HepG2 (cell line): ENCODE results near the gene TRIM8. TPM values are rescaled to one million over a fixed set of nuclear protein-coding genes. Genes with fewer than 3 reads are reported as not detected.
A peak's percentile ranks its signal among the peaks of the same experiment; 100 is the strongest.

ENCODE experiments used
- BCL3 ChIP-seq: sonication (generic); formaldehyde crosslinking; IDR thresholded peaks from 2 replicates; pipeline ENCODE4 v1.5.1; 2020; ENCODE audit warnings: mild to moderate bottlenecking, missing genetic modification reagents, moderate library complexity
- DBP ChIP-seq: sonication (generic); formaldehyde crosslinking; IDR thresholded peaks from 2 replicates; pipeline ENCODE4 v1.4.0; 2020; ENCODE audit warnings: missing genetic modification reagents; ENCODE audit errors: not compliant biosample characterization
- GZF1 ChIP-seq: sonication (generic); formaldehyde crosslinking; IDR thresholded peaks from 2 replicates; pipeline ENCODE4 v1.5.1; 2020; ENCODE audit warnings: mild to moderate bottlenecking, missing genetic modification reagents
- MTA3 ChIP-seq: sonication (generic); formaldehyde crosslinking; IDR thresholded peaks from 2 replicates; pipeline ENCODE4 v1.4.0; 2020; ENCODE audit warnings: missing genetic modification reagents
- RELA ChIP-seq: sonication (generic); formaldehyde crosslinking; IDR thresholded peaks from 2 replicates; pipeline ENCODE4 v1.4.0; 2020; ENCODE audit warnings: missing genetic modification reagents
- SALL1 ChIP-seq: sonication (generic); formaldehyde crosslinking; IDR thresholded peaks from 2 replicates; pipeline ENCODE4 v1.8.0; 2022; ENCODE audit warnings: mild to moderate bottlenecking, missing genetic modification reagents
- SP4 ChIP-seq: sonication (generic); formaldehyde crosslinking; IDR thresholded peaks from 2 replicates; pipeline ENCODE4 v1.8.1; 2023; ENCODE audit warnings: mild to moderate bottlenecking, missing genetic modification reagents
- THAP8 ChIP-seq: sonication (generic); formaldehyde crosslinking; IDR thresholded peaks from 2 replicates; pipeline ENCODE4 v1.5.1; 2020; ENCODE audit warnings: missing genetic modification reagents, mild to moderate bottlenecking, borderline replicate concordance
- ZBTB40 ChIP-seq, 2 experiments: fragments of 450-650 bp in 1 of 2; sonication (generic) in 1 of 2; formaldehyde crosslinking in 1 of 2; IDR thresholded peaks; 2 replicates each; pipeline versions ENCODE4 v1.6.1 to v1.8.0; 2016 to 2022; ENCODE audit warnings: antibody characterized with exemption in 1 of 2, mild to moderate bottlenecking in 1 of 2, missing genetic modification reagents in 1 of 2
- ZFP91 ChIP-seq: sonication (generic); formaldehyde crosslinking; IDR thresholded peaks from 2 replicates; pipeline ENCODE4 v1.9.0; 2022; ENCODE audit warnings: missing genetic modification reagents, mild to moderate bottlenecking, borderline replicate concordance
- ZNF333 ChIP-seq: sonication (generic); formaldehyde crosslinking; IDR thresholded peaks from 2 replicates; pipeline ENCODE4 v1.4.0; 2020; ENCODE audit warnings: mild to moderate bottlenecking, missing genetic modification reagents, borderline replicate concordance
- ZSCAN5A ChIP-seq: sonication (generic); formaldehyde crosslinking; IDR thresholded peaks from 2 replicates; pipeline ENCODE4 v1.8.0; 2022; ENCODE audit warnings: mild to moderate bottlenecking, missing genetic modification reagents, borderline replicate concordance
- polyA plus RNA-seq, 8 experiments: library from polyadenylated mRNA; depleted of rRNA in 3 of 8; stranded (reverse) in 7 of 8; unstranded in 1 of 8; fragments of >200 nt; fragmentation: Illumina TruSeq in 4 of 8; extraction: Trizol in 4 of 8; gene quantifications; 2 replicates each; pipeline versions ENCODE4 v1.2.1 to v1.2.3, GENCODE V29; 2011 to 2016; ENCODE audit warnings: low read depth in 4 of 8, missing spikeins in 1 of 8, mixed read lengths in 1 of 8; ENCODE audit not compliant: insufficient read depth in 1 of 8
- total RNA-seq, 5 experiments: library from RNA; depleted of rRNA; stranded (reverse); fragments of >200 nt; fragmentation: Illumina TruSeq; extraction: Trizol; gene quantifications; 2 replicates each; pipeline ENCODE4 v1.2.3, GENCODE V29; 2016; ENCODE audit warnings: low read depth in 1 of 5

The TRIM8 gene
- total and polyA plus RNA-seq, 2 of the 13 experiments (the other 11 are each of a cell fraction or from before 2014, with no cell fraction given) = 38.9 to 66.5 TPM

GRCh38 chr10:102660888-102661657 lies 16.8 kb downstream of the TRIM8 start (continued):
- TF ChIP-seq ZBTB40 (IDR thresholded peaks at IDR 0.05) (no peak), ZBTB40 (CRISPR knock-in tag; IDR thresholded peaks at IDR 0.05) (no peak), BCL3 (CRISPR knock-in tag) (no peak), ZNF333 (0 out of 2 replicates have a peak, but pooled peaks have one; percentile 50), THAP8 (CRISPR knock-in tag) (no peak), DBP (CRISPR knock-in tag) (no peak), ZSCAN5A (CRISPR knock-in tag) (peak; percentile 81; the same call in 1 of the 2 replicates), ZFP91 (peak; percentile 82; the same call in 1 of the 2 replicates), SALL1 (peak; percentile 8; the same call in 1 of the 2 replicates), RELA (CRISPR knock-in tag) (no peak), GZF1 (CRISPR knock-in tag) (no peak), MTA3 (no peak), SP4 (CRISPR knock-in tag) (no peak)
